GM18951 (cell line): ENCODE measurements around the gene LRP1B.
"Not testable (repeated sequence)": the region's sequence is repeated elsewhere in the genome, so short reads cannot be mapped to it uniquely, and the experiment has no call there.

Source experiments
- POLR2A ChIP-seq: IDR thresholded peaks from 4 replicates; pipeline ENCODE4 v1.6.1; 2011; ENCODE audit warnings: mild to moderate bottlenecking; ENCODE audit not compliant: insufficient read length, insufficient read depth; ENCODE audit errors: extremely low read depth
- in situ Hi-C: fragments of 300-500 bp; cut with MboI; formaldehyde crosslinking; loops from one replicate; pipeline ENCODE4 v1.12.0; 2022; ENCODE audit warnings: low sequenced_read_pairs, mixed read lengths, inconsistent platforms; ENCODE audit not compliant: unreplicated experiment

Gene LRP1B

GRCh38 chr2:141844231-141844630 is 286.6 kb downstream of the LRP1B start:
- in situ Hi-C loops = no loop called here
- TF ChIP-seq POLR2A = no peak

DNA sequence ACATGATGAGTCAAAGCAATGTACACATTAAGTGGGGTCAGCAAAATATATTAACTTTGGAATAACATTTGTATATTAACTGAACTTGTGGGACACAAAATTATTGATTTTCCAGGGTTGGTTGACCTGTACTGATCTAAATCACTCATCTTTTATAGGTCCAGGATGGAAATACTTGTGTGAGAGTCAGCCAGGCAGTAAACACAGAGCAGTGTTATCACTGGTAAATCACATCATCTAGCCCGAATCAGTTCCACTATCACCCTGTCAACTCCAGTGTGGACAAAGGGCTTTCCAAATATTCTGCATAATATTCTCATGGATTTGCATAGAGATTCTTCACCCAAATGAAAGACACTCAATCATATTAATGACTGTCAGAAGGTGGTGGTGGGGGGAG is 295.7 kb downstream of the LRP1B start:
- no peak for TF ChIP-seq POLR2A
- in situ Hi-C loops = no loop called here

DNA sequence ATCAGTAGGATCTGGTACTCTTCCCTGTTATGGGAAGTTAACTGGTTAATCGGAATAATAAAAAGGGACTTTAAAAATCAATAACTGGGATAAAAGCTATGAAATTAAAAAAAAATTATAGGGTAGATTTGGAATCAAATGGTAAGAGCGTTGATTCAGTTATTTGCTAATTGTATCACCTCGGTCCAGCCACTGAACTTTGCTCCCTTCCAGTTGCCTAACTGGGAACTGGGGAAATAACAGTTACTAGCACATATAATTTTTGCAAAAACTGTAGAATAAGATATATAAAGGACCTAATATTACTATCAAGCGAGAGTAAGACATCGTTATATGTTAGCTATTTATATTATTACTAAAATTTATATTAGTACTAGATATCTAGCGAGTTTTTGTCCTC is 302.1 kb downstream of the LRP1B start:
- in situ Hi-C loops = no loop called here
- TF ChIP-seq POLR2A = no peak

- TF ChIP-seq POLR2A = no peak
Observed at GRCh38 chr2:141824790-141825189, 306.0 kb downstream of the LRP1B start.

GRCh38 chr2:141820893-141821292 is 309.9 kb downstream of the LRP1B start:
- in situ Hi-C loops = no loop called here

More at GRCh38 chr2:141824790-141825189, 306.0 kb downstream of the LRP1B start:
- in situ Hi-C loops = no loop called here

GRCh38 chr2:141815320-141815719 is 315.5 kb downstream of the LRP1B start:
- in situ Hi-C loops = not testable (repeated sequence)

More at GRCh38 chr2:141820893-141821292, 309.9 kb downstream of the LRP1B start:
- TF ChIP-seq POLR2A = no peak

DNA sequence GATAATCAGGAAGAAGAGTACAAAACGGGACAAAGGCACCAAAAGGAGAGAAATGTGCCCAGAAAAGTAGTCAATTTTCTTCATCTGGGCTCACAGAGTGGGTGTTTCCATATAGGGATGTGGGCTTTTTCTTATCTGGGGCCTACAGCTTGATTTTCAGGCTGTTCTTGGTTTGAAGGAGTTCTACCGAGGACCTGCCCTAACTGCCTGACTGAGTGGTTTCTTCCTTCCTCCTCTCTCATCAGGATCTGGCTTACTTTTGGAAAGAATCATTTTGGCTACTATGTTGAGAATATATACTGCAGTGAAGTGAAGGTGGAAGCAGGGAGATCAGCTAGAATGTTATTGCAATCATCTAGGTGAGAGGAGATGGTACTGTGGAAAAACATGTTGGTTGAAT is 316.7 kb downstream of the LRP1B start:
- no peak for TF ChIP-seq POLR2A
- in situ Hi-C loops = no loop called here

- in situ Hi-C loops = no loop called here
- TF ChIP-seq POLR2A = no peak
Observed at GRCh38 chr2:141810148-141810547, 320.7 kb downstream of the LRP1B start.

GRCh38 chr2:141806090-141806489 is 324.7 kb downstream of the LRP1B start:
- in situ Hi-C loops = no loop called here
- no peak for TF ChIP-seq POLR2A

- in situ Hi-C loops = no loop called here
- TF ChIP-seq POLR2A = no peak
Observed at GRCh38 chr2:141805302-141805701, 325.5 kb downstream of the LRP1B start.

DNA sequence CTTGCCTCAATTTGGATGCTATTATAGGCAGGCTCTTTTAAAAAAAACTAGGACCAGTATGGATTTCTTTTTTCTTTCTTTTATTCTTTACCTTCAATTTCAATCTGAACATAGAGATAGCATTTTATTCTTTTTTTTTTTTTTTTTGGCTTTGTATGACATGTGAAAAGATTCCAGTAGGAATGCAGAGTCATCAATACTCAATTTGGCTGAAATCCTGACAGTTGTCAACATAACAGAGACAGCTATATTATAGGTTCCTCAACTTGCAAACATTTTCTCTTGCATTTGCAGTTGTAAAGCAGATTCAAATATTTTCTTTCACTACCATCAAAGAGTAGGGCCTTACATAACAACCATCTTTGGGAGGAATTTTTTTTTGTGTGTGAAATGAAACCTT is 334.4 kb downstream of the LRP1B start:
- no peak for TF ChIP-seq POLR2A
- in situ Hi-C loops = no loop called here

- in situ Hi-C loops = no loop called here
- no peak for TF ChIP-seq POLR2A
Observed at GRCh38 chr2:141791521-141791920, 339.3 kb downstream of the LRP1B start.

GRCh38 chr2:141782574-141782973 is 348.2 kb downstream of the LRP1B start:
- in situ Hi-C loops = no loop called here
- TF ChIP-seq POLR2A = no peak

DNA sequence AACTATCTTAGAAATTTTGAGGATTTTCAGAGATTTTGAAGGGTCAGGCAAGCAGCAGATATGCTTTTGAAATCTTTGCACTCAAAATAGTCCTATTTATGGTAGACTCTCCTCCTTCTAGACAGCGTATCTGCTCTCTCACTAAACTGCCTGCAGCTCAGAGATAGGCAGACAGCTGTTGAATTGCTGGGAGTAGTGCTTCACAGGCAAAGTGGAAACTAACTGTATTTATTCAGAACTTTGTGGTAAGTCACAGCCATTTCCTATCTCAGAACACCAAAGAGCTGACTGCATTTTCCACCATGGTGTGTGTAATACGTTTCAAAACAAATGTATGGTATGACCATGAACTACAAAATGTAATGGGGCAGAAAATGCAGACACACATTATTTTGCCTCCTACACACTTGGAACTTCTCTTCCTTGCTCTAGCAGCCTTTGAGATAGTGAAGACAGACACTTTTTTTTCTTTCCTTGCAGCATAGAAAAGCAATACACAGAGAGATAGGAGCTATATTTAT is 352.4 kb downstream of the LRP1B start:
- in situ Hi-C loops = no loop called here
- TF ChIP-seq POLR2A = no peak

GRCh38 chr2:141770530-141770929 is 360.3 kb downstream of the LRP1B start:
- TF ChIP-seq POLR2A = no peak
- in situ Hi-C loops = no loop called here
